PC-9 (cell line): ENCODE data around the gene TPK1. TPM values are rescaled to one million over a fixed set of nuclear protein-coding genes. Genes with fewer than 3 reads are reported as not detected.

Experiments used
- BruUV-seq: library from RNA; stranded (reverse); fragments of 400-500 nt; replicated peaks from 2 replicates; lab custom pipeline; 2021; lab: Mats Ljungman, UMichigan
- CTCF ChIA-PET: fragments of 300-600 bp; sonication (Branson Sonifier 250); formaldehyde crosslinking; loops from one replicate; lab custom pipeline; 2022; ENCODE audit warnings: antibody characterized with exemption; lab: Charles Lee
- POLR2A ChIA-PET: fragments of 300-600 bp; sonication (Branson Sonifier 250); formaldehyde crosslinking; loops from one replicate; lab custom pipeline; 2022; ENCODE audit warnings: antibody characterized with exemption; ENCODE audit not compliant: unreplicated experiment; lab: Charles Lee
- DNase-seq, 2 experiments: peaks; one replicate each; pipeline versions ENCODE4 v3.0.0 to v3.0.0-alpha.2; 2015 to 2022; ENCODE audit warnings: mixed read lengths in 1 of 2
- H2AFZ ChIP-seq: fragments of 200-600 bp; sonication (generic); 2 replicates; pipeline ENCODE4 v1.8.1; 2017; ENCODE audit warnings: antibody characterized with exemption
- H3F3A ChIP-seq: fragments of 200-600 bp; sonication (generic); 2 replicates; pipeline ENCODE4 v1.8.1; 2017; ENCODE audit warnings: antibody characterized with exemption, mild to moderate bottlenecking, low read depth; ENCODE audit not compliant: insufficient read depth
- H3K27ac ChIP-seq: fragments of 200-600 bp; sonication (generic); 2 replicates; pipeline ENCODE4 v1.6.1; 2016; ENCODE audit warnings: mixed run types
- H3K27me3 ChIP-seq: fragments of 200-600 bp; sonication (generic); 2 replicates; pipeline ENCODE4 v1.6.1; 2016; ENCODE audit warnings: low read depth, mixed run types; ENCODE audit not compliant: insufficient read depth
- H3K36me3 ChIP-seq: fragments of 200-600 bp; sonication (generic); 2 replicates; pipeline ENCODE4 v1.6.1; 2016; ENCODE audit warnings: low read depth, mixed run types
- H3K4me1 ChIP-seq: fragments of 200-600 bp; sonication (generic); replicated peaks from 2 replicates; pipeline ENCODE4 v1.6.1; 2016; ENCODE audit warnings: mixed run types; ENCODE audit not compliant: insufficient read depth
- H3K4me2 ChIP-seq: fragments of 200-600 bp; sonication (generic); 2 replicates; pipeline ENCODE4 v1.6.1; 2017; ENCODE audit warnings: mixed run types
- H3K4me3 ChIP-seq: fragments of 200-600 bp; sonication (generic); 2 replicates; pipeline ENCODE4 v1.6.1; 2016; ENCODE audit warnings: mixed run types
- H3K79me2 ChIP-seq: fragments of 200-600 bp; sonication (generic); 2 replicates; pipeline ENCODE4 v1.6.1; 2017; ENCODE audit warnings: low read depth, mixed run types
- H3K9me2 ChIP-seq: fragments of 200-600 bp; sonication (generic); 2 replicates; pipeline ENCODE4 v1.8.1; 2017; ENCODE audit warnings: mild to moderate bottlenecking; ENCODE audit not compliant: insufficient read depth
- H3K9me3 ChIP-seq: fragments of 200-600 bp; sonication (generic); 2 replicates; pipeline ENCODE4 v1.8.1; 2016; ENCODE audit warnings: low read depth; ENCODE audit not compliant: insufficient read depth
- H4K20me1 ChIP-seq: fragments of 200-600 bp; sonication (generic); 2 replicates; pipeline ENCODE4 v1.8.1; 2017; ENCODE audit not compliant: insufficient read depth
- CTCF ChIP-seq: fragments of 200-600 bp; sonication (generic); conservative IDR thresholded peaks from 2 replicates; pipeline ENCODE4 v1.6.1; 2017; ENCODE audit warnings: mixed run types, antibody characterized with exemption, mild to moderate bottlenecking, moderate library complexity
- EZH2 ChIP-seq: fragments of 200-600 bp; sonication (generic); IDR thresholded peaks from 2 replicates; pipeline ENCODE4 v1.8.0; 2017; ENCODE audit warnings: antibody characterized with exemption, low read depth
- intact Hi-C: fragments of 100-400 bp; cut with micrococcal nuclease; formaldehyde crosslinking; loops from one replicate; pipeline ENCODE4 v1.10.0; 2022; ENCODE audit not compliant: unreplicated experiment
- total RNA-seq: library from RNA; stranded (reverse); gene quantifications from 2 replicates; pipeline ENCODE4 v1.2.3, GENCODE V29; 2021

Gene TPK1
- total RNA-seq, 1 experiment from 2014 or later = 0.90 TPM

GRCh38 chr7:144473908-144474307, 361.9 kb downstream of the TPK1 start:
- H2AFZ ChIP-seq = no peak overlapping the region
- no TSS peak for BruUV-seq
- intact Hi-C loops = no loop called here
- H3K9me3 ChIP-seq = no peaks in the 10 kb centered on the region
- no peak overlapping the region for H3K27ac ChIP-seq
- no peaks in the 10 kb centered on the region for H3K36me3 ChIP-seq
- CTCF ChIA-PET = no interaction called here
- TF ChIP-seq CTCF (no peak), EZH2 (no peak)
- POLR2A ChIA-PET = no interaction called here
- H3K79me2 ChIP-seq = no peaks in the 10 kb centered on the region
- H3K4me3 ChIP-seq = no peak overlapping the region
- DNase-seq = no peak
- H3K4me2 ChIP-seq = no peak overlapping the region
- no peaks in the 10 kb centered on the region for H3K27me3 ChIP-seq
- no peaks in the 10 kb centered on the region for H3K9me2 ChIP-seq
- H4K20me1 ChIP-seq = no peaks in the 10 kb centered on the region
- H3K4me1 ChIP-seq = no peaks in the 10 kb centered on the region
- no peaks in the 10 kb centered on the region for H3F3A ChIP-seq

- DNase-seq = no peak
- Histone ChIP-seq H3K4me3 (no peak overlapping the region), H3K9me2 (no peaks in the 10 kb centered on the region), H3K27ac (no peak overlapping the region), H3K27me3 (no peaks in the 10 kb centered on the region), H3K36me3 (no peaks in the 10 kb centered on the region), H4K20me1 (no peaks in the 10 kb centered on the region), H3K79me2 (no peaks in the 10 kb centered on the region), H3F3A (no peaks in the 10 kb centered on the region), H3K4me2 (no peak overlapping the region), H3K4me1 (no peaks in the 10 kb centered on the region), H3K9me3 (no peaks in the 10 kb centered on the region), H2AFZ (no peak overlapping the region)
- no peak for TF ChIP-seq EZH2
- TF ChIP-seq CTCF = no peak
- intact Hi-C loops = no loop called here
- POLR2A ChIA-PET = no interaction called here
- CTCF ChIA-PET = no interaction called here
- BruUV-seq = no TSS peak
Observed at GRCh38 chr7:144470078-144470477, 365.8 kb downstream of the TPK1 start.

- Histone ChIP-seq H4K20me1 (no peaks in the 10 kb centered on the region), H3K36me3 (no peaks in the 10 kb centered on the region), H3K4me1 (no peaks in the 10 kb centered on the region), H3K4me3 (no peak overlapping the region), H3K27me3 (no peaks in the 10 kb centered on the region), H3K4me2 (no peak overlapping the region), H3K9me3 (no peaks in the 10 kb centered on the region), H2AFZ (no peak overlapping the region), H3K27ac (no peak overlapping the region), H3K9me2 (no peaks in the 10 kb centered on the region), H3F3A (no peaks in the 10 kb centered on the region), H3K79me2 (no peaks in the 10 kb centered on the region)
- intact Hi-C loops = no loop called here
- DNase-seq = peak in 1 of 2 experiments; percentile 39
- BruUV-seq = no TSS peak
- POLR2A ChIA-PET = no interaction called here
- CTCF ChIA-PET = no interaction called here
- TF ChIP-seq EZH2 = no peak
- TF ChIP-seq CTCF = no peak
Observed at GRCh38 chr7:144468990-144469732, 366.7 kb downstream of the TPK1 start.
